ENCODE results near the gene CDK9. TPM values are rescaled to one million over a fixed set of nuclear protein-coding genes. Genes with fewer than 3 reads are reported as not detected.

The CDK9 gene
- polyA plus RNA-seq, 4 donors, result 34.0 to 47.2 (median 34.6) TPM

GRCh38 chr9:127767410-127767809 is 18.4 kb upstream of the CDK9 start:
- no peak overlapping the region for H3K4me3 ChIP-seq (ENCODE audit: low read depth in 1 of 3, low read length in 3 of 3)
- H3K27me3 ChIP-seq (ENCODE audit: control insufficient read depth in 3 of 3, insufficient read depth in 3 of 3, low read length in 3 of 3), result peaks cover 0 to 34% (median 0%) of the 10 kb centered on the region in 3 donors
- DNase-seq (no peak), FAIRE-seq (no peak)
- H3K27ac ChIP-seq (ENCODE audit: low read depth in 1 of 3, low read length in 2 of 3), result peak overlapping the region in 2 of 3 donors; percentile 1 to 71
- WGBS, 3 donors, result 51 to 64% (median 58%) methylated on average over 3 of the region's 3 CpGs
- H3K36me3 ChIP-seq (ENCODE audit: control insufficient read depth in 3 of 3, insufficient read depth in 2 of 3, low read depth in 1 of 3, low read length in 3 of 3), result no peaks in the 10 kb centered on the region
- H3K9me3 ChIP-seq (ENCODE audit: control insufficient read depth in 2 of 2, insufficient read depth in 1 of 2, low read depth in 1 of 2, low read length in 1 of 2), result no peaks in the 10 kb centered on the region
- peaks cover 0 to 16% (median 2%) of the 10 kb centered on the region in 3 donors for H3K4me1 ChIP-seq (ENCODE audit: control insufficient read depth in 3 of 3, insufficient read depth in 2 of 3, low read depth in 1 of 3, low read length in 2 of 3)

- Histone ChIP-seq H3K4me1 (ENCODE audit: control insufficient read depth in 3 of 3, insufficient read depth in 2 of 3, low read depth in 1 of 3, low read length in 2 of 3) (peaks cover 0 to 16% (median 2%) of the 10 kb centered on the region in 3 donors), H3K4me3 (ENCODE audit: low read depth in 1 of 3, low read length in 3 of 3) (no peak overlapping the region), H3K36me3 (ENCODE audit: control insufficient read depth in 3 of 3, insufficient read depth in 2 of 3, low read depth in 1 of 3, low read length in 3 of 3) (no peaks in the 10 kb centered on the region), H3K27ac (ENCODE audit: low read depth in 1 of 3, low read length in 2 of 3) (peak overlapping the region; percentile 13 to 71 (median 36)), H3K27me3 (ENCODE audit: control insufficient read depth in 3 of 3, insufficient read depth in 3 of 3, low read length in 3 of 3) (peaks cover 0 to 29% (median 0%) of the 10 kb centered on the region in 3 donors), H3K9me3 (ENCODE audit: control insufficient read depth in 2 of 2, insufficient read depth in 1 of 2, low read depth in 1 of 2, low read length in 1 of 2) (no peaks in the 10 kb centered on the region)
- WGBS, 3 donors, result 47 to 56% (median 55%) methylated on average over 13 of the region's 13 CpGs
- FAIRE-seq (no peak), DNase-seq (no peak)
Observed at GRCh38 chr9:127767909-127768331, 17.9 kb upstream of the CDK9 start.

GRCh38 chr9:127768698-127769097 is 17.1 kb upstream of the CDK9 start:
- Histone ChIP-seq H3K27me3 (ENCODE audit: control insufficient read depth in 3 of 3, insufficient read depth in 3 of 3, low read length in 3 of 3) (peaks cover 0 to 27% (median 0%) of the 10 kb centered on the region in 3 donors), H3K36me3 (ENCODE audit: control insufficient read depth in 3 of 3, insufficient read depth in 2 of 3, low read depth in 1 of 3, low read length in 3 of 3) (no peaks in the 10 kb centered on the region), H3K27ac (ENCODE audit: low read depth in 1 of 3, low read length in 2 of 3) (peak overlapping the region in 2 of 3 donors; percentile 36 to 71), H3K4me3 (ENCODE audit: low read depth in 1 of 3, low read length in 3 of 3) (no peak overlapping the region), H3K9me3 (ENCODE audit: control insufficient read depth in 2 of 2, insufficient read depth in 1 of 2, low read depth in 1 of 2, low read length in 1 of 2) (no peaks in the 10 kb centered on the region), H3K4me1 (ENCODE audit: control insufficient read depth in 3 of 3, insufficient read depth in 2 of 3, low read depth in 1 of 3, low read length in 2 of 3) (peaks cover 0 to 16% (median 2%) of the 10 kb centered on the region in 3 donors)
- FAIRE-seq (no peak), DNase-seq (no peak)
- WGBS, 3 donors, result 72 to 80% (median 73%) methylated on average over 8 of the region's 8 CpGs

- FAIRE-seq, result no peak
- Histone ChIP-seq H3K27ac (ENCODE audit: low read depth in 1 of 3, low read length in 2 of 3) (peak overlapping the region in 1 of 3 donors; percentile 59), H3K4me3 (ENCODE audit: low read depth in 1 of 3, low read length in 3 of 3) (no peak overlapping the region), H3K9me3 (ENCODE audit: control insufficient read depth in 2 of 2, insufficient read depth in 1 of 2, low read depth in 1 of 2, low read length in 1 of 2) (no peaks in the 10 kb centered on the region), H3K36me3 (ENCODE audit: control insufficient read depth in 3 of 3, insufficient read depth in 2 of 3, low read depth in 1 of 3, low read length in 3 of 3) (no peaks in the 10 kb centered on the region), H3K27me3 (ENCODE audit: control insufficient read depth in 3 of 3, insufficient read depth in 3 of 3, low read length in 3 of 3) (peaks cover 0 to 26% (median 0%) of the 10 kb centered on the region in 3 donors), H3K4me1 (ENCODE audit: control insufficient read depth in 3 of 3, insufficient read depth in 2 of 3, low read depth in 1 of 3, low read length in 2 of 3) (peaks cover 0 to 16% (median 2%) of the 10 kb centered on the region in 3 donors)
- 91 to 96% (median 93%) methylated on average over 5 of the region's 5 CpGs for WGBS, 3 donors
- no peak for DNase-seq
Observed at GRCh38 chr9:127769101-127769500, 16.7 kb upstream of the CDK9 start.

GRCh38 chr9:127769929-127770582 is 15.8 kb upstream of the CDK9 start:
- no peak for DNase-seq
- peak overlapping the region in 1 of 3 donors; percentile 50 for H3K4me3 ChIP-seq (ENCODE audit: low read depth in 1 of 3, low read length in 3 of 3)
- peak overlapping the region in 2 of 3 donors; percentile 39 to 77 for H3K27ac ChIP-seq (ENCODE audit: low read depth in 1 of 3, low read length in 2 of 3)
- H3K4me1 ChIP-seq (ENCODE audit: control insufficient read depth in 3 of 3, insufficient read depth in 2 of 3, low read depth in 1 of 3, low read length in 2 of 3), result peaks cover 0 to 16% (median 2%) of the 10 kb centered on the region in 3 donors
- no peaks in the 10 kb centered on the region for H3K36me3 ChIP-seq (ENCODE audit: control insufficient read depth in 3 of 3, insufficient read depth in 2 of 3, low read depth in 1 of 3, low read length in 3 of 3)
- H3K9me3 ChIP-seq (ENCODE audit: control insufficient read depth in 2 of 2, insufficient read depth in 1 of 2, low read depth in 1 of 2, low read length in 1 of 2), result no peaks in the 10 kb centered on the region
- WGBS, 3 donors, result 53 to 62% (median 57%) methylated on average over 4 of the region's 4 CpGs
- FAIRE-seq, result no peak
- H3K27me3 ChIP-seq (ENCODE audit: control insufficient read depth in 3 of 3, insufficient read depth in 3 of 3, low read length in 3 of 3), result peaks cover 0 to 25% (median 0%) of the 10 kb centered on the region in 3 donors

GRCh38 chr9:127770583-127770904 is 15.3 kb upstream of the CDK9 start:
- DNase-seq, result no peak
- peaks cover 0 to 24% (median 0%) of the 10 kb centered on the region in 3 donors for H3K27me3 ChIP-seq (ENCODE audit: control insufficient read depth in 3 of 3, insufficient read depth in 3 of 3, low read length in 3 of 3)
- H3K36me3 ChIP-seq (ENCODE audit: control insufficient read depth in 3 of 3, insufficient read depth in 2 of 3, low read depth in 1 of 3, low read length in 3 of 3), result no peaks in the 10 kb centered on the region
- H3K4me3 ChIP-seq (ENCODE audit: low read depth in 1 of 3, low read length in 3 of 3), result peak overlapping the region in 2 of 3 donors; percentile 46 to 50
- H3K4me1 ChIP-seq (ENCODE audit: control insufficient read depth in 3 of 3, insufficient read depth in 2 of 3, low read depth in 1 of 3, low read length in 2 of 3), result peaks cover 0 to 16% (median 2%) of the 10 kb centered on the region in 3 donors
- no peak for FAIRE-seq
- no peaks in the 10 kb centered on the region for H3K9me3 ChIP-seq (ENCODE audit: control insufficient read depth in 2 of 2, insufficient read depth in 1 of 2, low read depth in 1 of 2, low read length in 1 of 2)
- WGBS, 3 donors, result 33 to 50% (median 42%) methylated on average over 3 of the region's 3 CpGs
- H3K27ac ChIP-seq (ENCODE audit: low read depth in 1 of 3, low read length in 2 of 3), result peak overlapping the region in 2 of 3 donors; percentile 39 to 77

- peak; percentile 96 to 98 for DNase-seq
- 1 to 2% (median 2%) methylated on average over 37 to 43 of the region's 43 CpGs for WGBS, 3 donors
- Histone ChIP-seq H3K36me3 (ENCODE audit: control insufficient read depth in 3 of 3, insufficient read depth in 2 of 3, low read depth in 1 of 3, low read length in 3 of 3) (no peaks in the 10 kb centered on the region), H3K27ac (ENCODE audit: low read depth in 1 of 3, low read length in 2 of 3) (peak overlapping the region in 1 of 3 donors; percentile 77), H3K27me3 (ENCODE audit: control insufficient read depth in 3 of 3, insufficient read depth in 3 of 3, low read length in 3 of 3) (peaks cover 0 to 24% (median 0%) of the 10 kb centered on the region in 3 donors), H3K4me1 (ENCODE audit: control insufficient read depth in 3 of 3, insufficient read depth in 2 of 3, low read depth in 1 of 3, low read length in 2 of 3) (peaks cover 0 to 16% (median 2%) of the 10 kb centered on the region in 3 donors), H3K9me3 (ENCODE audit: control insufficient read depth in 2 of 2, insufficient read depth in 1 of 2, low read depth in 1 of 2, low read length in 1 of 2) (no peaks in the 10 kb centered on the region), H3K4me3 (ENCODE audit: low read depth in 1 of 3, low read length in 3 of 3) (peak overlapping the region; percentile 38 to 50 (median 46))
- FAIRE-seq, result no peak
Observed at GRCh38 chr9:127770905-127771569, 14.8 kb upstream of the CDK9 start.

- Histone ChIP-seq H3K9me3 (ENCODE audit: control insufficient read depth in 2 of 2, insufficient read depth in 1 of 2, low read depth in 1 of 2, low read length in 1 of 2) (no peaks in the 10 kb centered on the region), H3K36me3 (ENCODE audit: control insufficient read depth in 3 of 3, insufficient read depth in 2 of 3, low read depth in 1 of 3, low read length in 3 of 3) (no peaks in the 10 kb centered on the region), H3K27me3 (ENCODE audit: control insufficient read depth in 3 of 3, insufficient read depth in 3 of 3, low read length in 3 of 3) (peaks cover 0 to 27% (median 0%) of the 10 kb centered on the region in 3 donors), H3K4me3 (ENCODE audit: low read depth in 1 of 3, low read length in 3 of 3) (peak overlapping the region in 2 of 3 donors; percentile 46 to 50), H3K4me1 (ENCODE audit: control insufficient read depth in 3 of 3, insufficient read depth in 2 of 3, low read depth in 1 of 3, low read length in 2 of 3) (peaks cover 0 to 16% (median 2%) of the 10 kb centered on the region in 3 donors), H3K27ac (ENCODE audit: low read depth in 1 of 3, low read length in 2 of 3) (peak overlapping the region in 1 of 3 donors; percentile 29)
- DNase-seq (no peak), FAIRE-seq (no peak)
- 2 to 6% (median 5%) methylated on average over 18 to 19 of the region's 19 CpGs for WGBS, 3 donors
Observed at GRCh38 chr9:127771570-127772189, 14.2 kb upstream of the CDK9 start.

Measured in small intestine (tissue), 7 donors.